SKM-1 treated with dmso at 0.1 percent for 144 hours (cell line): Measurements from ENCODE around the gene MOBP.

Experiments
- DNase-seq: peaks from one replicate; lab custom pipeline; 2025; ENCODE audit not compliant: unreplicated experiment; lab: John Stamatoyannopoulos, UW

The MOBP gene

DNA sequence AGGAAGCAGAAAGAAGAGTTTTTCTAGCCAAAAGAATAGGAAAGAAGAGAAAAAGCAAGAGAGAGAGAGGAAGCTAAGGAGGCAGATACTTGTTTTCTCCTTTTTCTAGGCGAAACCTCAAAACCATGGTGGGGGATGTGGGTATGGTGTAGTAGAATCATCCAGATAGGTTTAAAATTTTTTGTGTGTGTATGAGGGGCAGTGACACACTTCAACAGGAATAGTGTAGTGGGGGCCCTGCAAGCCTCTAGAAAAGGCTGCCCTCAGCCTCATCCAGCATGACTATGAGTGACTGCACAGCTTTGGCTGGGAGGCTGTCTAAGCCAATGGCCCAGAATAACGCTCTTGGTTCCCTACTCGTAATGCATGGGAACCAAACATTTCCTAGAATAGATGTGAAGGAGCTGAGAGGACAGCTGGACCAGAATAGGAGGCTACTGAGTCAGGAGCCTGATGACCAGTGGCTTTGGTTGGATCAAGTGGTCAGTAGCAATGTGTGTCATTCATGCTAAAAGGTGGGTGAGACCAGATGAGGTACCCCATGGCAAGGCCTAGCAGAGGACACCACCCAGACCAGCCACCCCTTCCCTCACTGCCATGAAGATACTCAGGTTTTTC lies 24.4 kb downstream of the MOBP start:
- DNase-seq: no peak

DNA sequence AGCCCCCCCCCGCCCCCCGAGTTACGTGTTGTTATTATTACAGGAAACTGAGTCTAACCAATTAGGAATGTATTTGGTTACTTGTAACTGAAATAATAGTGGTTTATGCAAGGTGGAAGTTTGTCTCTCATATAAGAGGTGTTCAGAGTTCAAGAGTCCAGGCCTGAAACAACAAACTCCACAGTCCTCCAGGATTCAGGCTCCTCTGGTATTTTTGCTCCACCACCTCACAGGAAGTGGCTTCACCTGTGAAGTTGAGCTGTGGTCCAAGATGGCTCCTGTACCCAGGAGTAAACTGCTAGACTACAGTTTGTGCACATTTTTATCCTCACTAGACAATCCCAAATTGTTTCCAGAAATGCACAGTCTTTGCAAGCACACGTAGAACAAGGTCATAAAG lies 27.3 kb downstream of the MOBP start:
- no peak for DNase-seq

DNA sequence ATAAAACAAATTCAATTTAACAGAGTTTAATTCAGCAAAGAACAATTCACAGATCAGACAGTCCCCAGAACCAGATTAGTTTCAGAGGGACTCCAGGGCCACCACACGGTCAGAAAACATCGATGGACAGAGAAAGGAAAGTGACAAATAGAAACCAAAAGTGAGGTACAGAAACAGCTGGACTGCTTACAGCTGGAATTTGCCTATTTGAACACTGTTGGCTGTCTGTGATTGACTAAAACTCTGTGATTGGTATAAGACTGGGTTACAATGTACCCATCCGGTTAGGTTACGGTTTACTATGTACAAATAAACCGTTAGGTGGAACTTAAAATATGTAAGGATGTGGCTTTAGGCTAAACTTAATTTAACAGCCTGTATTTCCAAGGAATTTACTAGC lies 30.3 kb downstream of the MOBP start:
- no peak for DNase-seq

DNA sequence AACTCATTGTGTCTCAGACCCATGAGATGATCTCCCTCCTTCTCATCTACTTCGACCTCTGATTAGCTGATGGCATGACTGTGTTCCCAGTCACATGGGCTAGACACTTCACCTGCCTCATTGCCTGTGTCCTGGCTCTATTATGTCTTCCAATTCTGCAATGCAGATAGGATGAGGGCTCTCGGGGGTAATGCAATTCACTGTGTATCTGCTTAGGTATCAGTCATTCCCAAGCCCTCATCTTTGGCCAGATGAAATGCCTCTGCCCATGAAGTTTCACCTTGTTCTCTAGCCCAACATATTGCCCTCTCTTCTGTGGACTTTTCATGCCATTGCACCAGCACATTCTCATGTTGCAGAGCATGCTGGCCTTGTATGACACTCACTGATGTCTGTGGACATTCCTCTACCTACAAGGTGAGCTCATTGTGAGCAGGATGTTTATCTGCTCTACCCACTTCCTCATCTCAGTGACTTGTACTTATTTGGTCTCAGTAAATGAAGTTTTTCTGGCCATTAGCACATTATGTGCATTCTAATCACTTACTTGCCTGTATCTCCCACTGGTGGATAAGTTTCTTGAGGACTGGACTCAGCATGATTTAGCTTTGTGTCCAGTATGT lies 32.3 kb downstream of the MOBP start:
- no peak for DNase-seq

DNA sequence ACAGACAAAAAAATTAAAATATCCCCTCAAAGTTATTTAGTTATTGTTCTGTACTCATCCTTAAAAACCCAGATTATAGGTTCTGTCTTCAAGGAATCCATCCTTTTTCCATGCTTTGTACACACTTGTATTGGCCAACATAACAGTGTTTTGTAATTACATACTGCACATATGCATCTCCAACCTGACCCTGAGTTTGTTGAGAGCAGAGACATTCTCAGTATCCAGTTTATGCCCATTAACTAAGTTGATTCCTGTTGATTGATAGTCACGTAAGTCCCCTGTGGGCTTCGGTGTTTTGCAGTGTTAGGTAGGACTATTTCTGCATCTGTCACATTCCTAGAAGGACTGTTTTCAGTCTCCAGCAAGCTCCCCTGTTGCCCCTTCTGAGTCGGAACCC lies 33.6 kb downstream of the MOBP start:
- DNase-seq: no peak

DNA sequence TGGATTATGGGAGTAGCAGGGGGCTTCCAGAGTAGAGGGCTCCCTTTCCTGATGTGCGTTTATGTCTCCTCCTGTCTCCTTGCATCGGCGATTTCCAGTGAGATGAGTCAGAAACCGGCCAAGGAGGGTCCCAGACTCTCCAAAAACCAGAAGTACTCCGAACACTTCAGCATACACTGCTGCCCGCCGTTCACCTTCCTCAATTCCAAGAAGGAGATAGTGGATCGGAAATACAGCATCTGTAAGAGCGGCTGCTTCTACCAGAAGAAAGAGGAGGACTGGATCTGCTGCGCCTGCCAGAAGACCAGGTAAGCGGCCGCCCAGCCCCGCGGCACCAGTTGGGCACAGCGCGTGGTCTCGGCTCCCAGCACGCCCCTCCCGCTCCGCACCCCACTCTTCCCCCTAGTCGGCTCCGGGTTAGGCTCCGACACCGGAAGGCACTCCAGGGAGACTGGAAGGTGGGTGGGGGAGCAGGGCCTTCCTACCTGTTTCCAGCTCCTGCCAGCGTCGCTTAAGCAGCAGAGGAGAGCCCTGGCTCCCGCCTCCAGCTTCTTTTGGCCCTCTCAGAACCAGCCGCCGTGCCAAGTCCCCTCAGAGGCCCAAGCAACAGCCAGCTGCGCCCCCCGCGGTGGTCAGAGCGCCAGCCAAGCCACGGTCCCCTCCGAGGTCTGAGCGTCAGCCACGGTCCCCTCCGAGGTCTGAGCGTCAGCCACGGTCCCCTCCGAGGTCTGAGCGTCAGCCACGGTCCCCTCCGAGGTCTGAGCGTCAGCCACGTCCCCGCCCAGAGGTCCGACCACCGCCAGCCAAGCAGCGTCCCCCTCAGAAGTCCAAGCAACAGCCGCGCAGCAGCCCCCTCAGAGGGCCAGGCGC lies 34.7 kb downstream of the MOBP start:
- DNase-seq: peak; percentile 31

DNA sequence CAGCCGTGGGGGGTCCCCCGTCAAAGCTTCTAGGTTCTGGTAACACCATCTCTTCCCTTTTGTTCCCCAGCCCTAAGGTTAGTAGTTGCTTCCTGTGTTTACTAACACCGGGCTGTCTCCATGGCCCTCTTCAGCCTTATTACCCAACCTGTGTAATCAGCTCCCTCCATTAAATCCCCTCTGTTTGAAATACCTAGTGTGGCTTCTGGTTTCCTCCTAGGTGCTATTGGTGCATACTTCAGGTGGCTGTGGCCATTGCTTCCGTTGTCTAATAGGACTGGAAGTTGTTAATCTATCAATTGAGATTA lies 35.3 kb downstream of the MOBP start:
- DNase-seq: no peak

DNA sequence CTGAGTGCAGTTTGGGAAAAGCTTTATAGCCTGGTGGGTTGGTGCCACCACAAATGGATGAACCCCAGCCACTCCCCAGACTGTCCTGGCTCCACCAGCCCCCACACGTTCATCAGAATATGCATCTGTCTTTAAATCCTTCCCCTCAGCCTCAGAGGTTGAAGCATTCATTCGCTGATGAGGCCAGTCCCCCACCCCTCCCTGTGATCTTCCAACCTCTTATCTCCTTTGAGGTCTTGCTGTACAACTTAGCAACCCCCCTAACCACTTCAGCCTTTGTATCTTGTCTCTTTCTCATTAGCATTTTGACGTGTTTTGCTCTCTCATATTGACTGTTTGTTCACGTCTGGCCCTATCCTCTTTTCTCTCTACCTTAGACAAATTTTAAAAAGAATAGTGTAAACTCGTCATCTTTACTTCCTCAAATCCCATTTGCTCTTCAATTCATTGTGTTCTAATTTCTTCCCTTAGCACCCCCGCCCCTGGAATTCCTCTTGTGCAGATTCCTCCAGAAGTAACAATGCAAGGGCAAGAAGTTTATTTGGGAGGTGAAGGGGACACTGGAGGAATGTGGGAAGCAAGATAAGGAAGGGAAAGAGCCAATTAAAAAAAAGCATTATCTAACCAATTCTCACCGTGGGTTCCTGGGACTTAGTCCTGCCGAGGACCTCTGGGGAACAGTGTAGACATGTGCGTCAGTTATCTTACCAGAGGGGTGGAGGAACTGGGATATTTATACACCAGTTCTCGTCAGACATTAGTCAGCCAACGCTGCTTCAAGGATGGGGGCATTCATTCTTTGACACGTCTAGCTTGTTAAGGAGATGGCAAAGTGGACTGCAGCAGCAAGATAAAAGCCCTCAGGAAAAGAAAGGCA lies 38.6 kb downstream of the MOBP start:
- DNase-seq: no peak

DNA sequence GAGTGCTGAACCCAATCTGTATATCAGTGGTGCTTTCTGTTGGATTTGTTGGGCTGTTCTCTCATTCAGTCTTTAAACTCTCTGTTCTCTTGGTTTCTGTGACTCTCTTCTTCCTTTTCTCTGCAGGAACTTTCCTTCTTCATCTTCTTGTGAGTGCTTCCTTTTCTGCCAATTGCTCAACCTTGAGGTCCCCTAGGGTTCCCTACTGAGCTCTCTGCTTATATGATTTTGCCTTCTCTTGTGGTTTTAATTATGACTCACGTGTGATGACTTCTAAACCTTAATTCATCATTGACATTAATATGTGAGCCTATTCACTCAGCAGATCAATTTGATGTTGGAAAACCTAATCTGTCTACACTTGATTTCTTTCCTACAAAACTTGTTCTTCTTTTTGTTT lies 39.4 kb downstream of the MOBP start:
- DNase-seq: peak; percentile 23

DNA sequence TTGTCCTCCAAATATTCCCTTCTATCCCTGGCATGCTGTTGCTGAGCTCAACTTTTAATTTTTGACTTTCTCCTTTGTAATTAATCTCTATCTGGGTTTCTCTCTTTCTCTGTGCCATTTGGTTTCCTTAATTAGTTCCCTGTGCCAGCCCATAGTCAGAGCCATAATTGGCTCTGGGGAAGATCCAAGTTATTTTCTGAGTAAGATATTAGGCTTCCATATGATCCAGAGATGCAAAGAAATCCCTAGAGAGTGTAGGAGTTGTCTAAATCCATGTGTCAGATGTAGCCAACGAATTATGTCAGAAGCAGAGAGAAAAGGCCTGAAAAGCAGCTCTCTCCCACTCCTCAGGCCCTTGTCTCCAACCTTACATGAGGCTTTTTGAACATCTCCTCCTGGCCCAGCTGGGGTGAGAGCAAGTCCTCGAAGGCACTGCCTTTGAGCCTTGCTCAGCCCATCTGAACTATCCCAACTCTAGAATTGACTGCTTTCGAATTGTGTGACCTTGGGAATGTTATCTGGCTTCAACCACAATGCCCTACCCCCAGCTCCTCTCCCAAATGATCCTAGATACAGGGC lies 46.4 kb downstream of the MOBP start:
- no peak for DNase-seq

DNA sequence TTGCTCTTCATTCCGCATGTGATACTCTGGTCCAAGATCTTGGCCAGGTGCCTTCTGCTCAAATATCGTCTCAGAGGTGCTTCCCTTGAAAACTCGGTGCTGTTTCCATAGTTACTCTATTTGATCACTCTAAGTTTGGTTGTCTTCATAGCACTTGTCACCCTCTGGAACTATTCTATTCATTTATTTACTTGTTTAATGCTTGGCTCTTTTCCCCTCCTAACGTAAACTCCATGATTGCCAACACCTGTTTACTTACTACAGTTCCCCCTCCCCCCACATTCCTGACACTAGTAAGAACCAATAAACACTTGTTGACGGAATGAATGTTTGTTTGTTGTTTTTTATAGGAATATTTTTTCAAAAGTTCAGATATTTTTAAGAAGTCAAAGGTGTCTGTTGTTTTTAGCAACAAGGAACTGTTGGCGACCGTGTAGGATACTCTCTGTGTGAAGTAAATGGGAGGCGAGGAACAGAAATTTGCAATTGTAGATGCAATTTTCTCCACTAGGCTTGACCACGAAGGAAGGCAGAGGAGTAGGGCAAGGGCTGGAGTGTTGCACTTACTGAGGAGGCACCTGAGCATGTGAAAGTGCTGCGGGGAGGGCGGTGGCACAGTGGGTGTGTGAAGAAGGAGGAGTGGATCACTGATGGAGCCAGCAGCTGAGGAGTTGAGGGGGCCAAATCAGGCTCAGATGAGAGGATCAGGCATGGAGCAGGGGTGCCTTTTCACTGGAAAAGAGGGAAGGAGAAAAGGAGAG lies 48.4 kb downstream of the MOBP start:
- DNase-seq: no peak

DNA sequence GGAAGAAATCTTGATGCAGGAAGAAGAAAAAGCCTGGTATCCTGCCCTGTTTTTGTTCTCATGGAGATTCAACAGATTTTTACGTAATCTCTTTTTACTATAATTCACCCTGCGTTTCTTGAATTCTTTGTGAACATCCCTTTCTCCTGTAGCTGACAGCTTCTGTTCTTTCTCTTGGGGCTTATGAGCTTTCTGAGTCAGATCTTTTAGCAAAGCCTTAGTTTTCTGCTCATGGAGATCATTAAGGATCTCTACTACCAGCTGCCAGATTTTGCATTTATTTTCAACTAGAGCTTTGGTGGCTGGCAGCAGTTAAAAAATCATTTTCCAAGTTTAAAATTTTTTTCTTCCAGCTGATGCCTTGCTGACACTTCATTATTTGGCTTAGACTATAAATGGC lies 51.6 kb downstream of the MOBP start:
- no peak for DNase-seq

DNA sequence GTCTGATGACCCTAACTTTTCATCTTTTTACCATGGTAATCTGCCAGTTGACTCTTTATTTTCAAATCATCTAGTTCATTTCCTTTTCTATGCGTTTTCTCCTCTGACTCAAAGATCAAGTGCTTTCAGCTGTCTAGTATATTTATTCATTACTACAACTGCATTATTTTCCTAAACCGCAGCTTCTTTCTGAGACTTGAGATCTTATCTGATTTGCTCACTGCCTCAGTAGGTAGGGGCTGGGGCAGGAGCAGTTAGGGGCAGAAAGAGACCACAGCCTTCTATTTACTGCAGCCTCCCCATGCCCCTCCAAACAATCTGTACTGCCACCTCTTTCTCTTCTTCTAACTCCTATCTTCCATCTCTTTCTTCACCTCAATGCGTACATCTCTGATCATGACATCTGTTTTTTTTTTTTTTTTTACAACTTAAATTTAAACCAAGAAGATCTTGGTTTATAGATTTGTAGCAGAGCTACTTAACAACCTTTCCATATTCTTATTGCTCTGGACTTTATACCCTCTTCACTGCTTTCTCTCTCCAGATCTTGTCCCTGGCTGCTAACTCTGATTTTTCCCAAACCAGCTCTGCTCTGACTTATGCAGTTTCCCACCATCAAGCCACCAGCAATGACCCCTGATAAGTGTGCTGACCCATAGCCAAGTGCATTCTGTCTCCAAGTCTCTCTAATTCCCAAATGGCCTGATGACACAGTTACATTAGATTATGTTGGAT lies 52.2 kb downstream of the MOBP start:
- DNase-seq: no peak

DNA sequence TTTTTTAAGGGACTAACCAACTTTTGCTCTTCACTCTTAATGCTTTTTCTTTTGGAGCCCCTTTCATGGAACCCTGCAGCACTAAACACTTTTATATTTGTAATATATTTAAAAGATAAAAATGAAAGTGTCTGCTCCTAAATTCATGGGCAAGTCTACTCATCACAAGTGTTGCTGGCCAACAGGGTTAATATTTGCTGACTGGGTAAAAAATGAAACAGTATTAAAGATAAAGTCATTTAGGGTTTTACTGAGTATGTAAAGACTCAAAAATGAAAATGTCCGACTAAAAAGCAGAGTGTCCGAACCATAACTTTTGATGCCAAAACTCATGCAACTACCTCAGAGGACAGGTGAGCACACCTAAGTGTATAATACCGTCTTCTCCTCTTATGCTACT lies 54.0 kb downstream of the MOBP start:
- DNase-seq: no peak

DNA sequence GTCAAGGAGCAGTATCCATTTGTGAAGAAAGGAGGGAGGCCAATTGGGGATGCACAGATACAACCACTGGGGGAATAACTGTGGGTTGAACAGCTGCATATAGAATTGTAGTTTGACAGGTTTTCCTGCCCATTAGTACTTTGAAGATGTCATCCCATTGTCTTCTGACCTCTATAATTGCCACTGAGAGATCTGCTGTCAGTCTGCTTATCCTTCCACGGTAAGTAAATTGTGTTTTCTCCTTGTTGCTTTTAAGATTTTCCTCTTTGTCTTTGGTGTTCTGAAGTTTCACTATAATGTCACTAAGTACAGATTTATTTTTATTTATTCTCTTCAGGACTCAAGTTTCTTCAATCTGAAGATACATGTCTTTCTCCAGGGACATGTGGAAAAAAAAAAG lies 56.6 kb downstream of the MOBP start:
- no peak for DNase-seq

DNA sequence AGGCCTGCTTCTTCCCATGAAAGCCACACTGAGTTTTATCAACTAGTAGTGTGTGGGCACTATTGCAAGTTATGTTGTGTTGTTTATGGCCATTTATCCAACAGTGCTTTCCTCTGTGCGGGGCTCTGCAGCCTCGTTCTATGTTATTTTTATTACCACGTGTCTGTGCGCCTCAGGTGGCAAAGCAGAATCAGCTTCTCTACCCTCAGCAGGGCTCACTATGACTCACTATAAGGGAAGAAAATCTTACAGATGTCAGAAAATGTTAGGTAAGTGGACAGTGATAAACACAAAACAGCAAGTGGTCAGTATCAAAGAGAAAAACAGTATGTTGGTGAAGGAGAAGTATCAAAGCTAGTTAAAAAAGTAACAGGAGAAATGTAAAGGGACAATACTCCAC lies 61.4 kb downstream of the MOBP start:
- no peak for DNase-seq

DNA sequence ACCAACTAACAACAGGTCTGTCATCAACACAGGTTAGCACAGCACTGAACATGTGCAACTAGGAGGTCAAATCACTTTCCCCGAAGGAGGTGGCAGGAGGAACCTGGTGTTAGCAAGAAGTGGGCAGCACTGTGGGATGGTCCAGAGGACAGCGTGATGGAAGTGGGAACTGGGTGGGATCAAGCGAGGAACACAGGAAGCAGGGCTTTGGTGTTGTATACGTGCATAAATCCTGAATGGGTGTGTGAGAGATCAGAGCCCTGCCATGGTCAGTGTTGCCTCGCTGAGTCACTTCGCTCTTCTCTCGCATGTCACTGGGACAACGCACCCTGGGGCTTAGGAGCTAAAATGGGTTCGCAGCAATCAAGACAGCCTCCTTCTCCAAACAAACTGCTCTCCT lies 62.1 kb downstream of the MOBP start:
- no peak for DNase-seq

DNA sequence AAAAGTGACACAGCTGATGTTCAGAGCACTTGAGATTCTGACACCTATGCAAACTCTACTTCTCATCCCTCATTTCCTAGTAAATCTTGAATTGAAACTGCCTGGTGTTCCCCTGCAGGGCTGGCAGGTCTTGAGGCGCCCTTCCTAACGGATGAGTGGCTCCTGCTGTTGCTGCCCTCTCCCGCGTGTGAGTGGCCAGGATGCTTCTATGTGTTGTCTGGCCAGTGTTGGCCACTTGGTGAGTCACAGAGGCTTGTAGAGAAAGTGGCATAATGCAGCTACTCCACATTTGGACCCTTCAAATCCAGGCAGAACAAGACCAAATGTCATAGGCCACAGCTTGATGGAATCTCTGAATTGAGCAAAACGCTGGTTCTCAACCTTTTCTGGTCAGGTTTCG lies 63.6 kb downstream of the MOBP start:
- DNase-seq: no peak

DNA sequence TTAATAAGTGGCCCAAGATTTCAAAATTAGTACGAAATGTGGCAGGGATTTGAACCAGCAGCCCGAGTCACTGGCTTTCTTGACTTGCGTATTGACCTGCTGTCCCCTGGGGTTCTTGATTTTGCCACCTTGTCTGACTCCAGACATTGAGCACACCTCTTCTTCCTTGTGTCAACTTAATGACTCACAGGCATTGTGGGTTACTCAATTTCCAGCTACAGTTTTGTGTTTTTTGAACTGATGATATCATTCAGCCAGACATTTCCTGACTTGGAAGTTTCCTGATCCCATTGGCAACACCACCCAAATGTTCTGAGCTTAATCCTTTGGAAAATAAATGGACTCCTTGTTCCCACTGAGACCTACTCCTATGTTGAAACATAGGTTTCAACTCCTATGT lies 64.2 kb downstream of the MOBP start:
- no peak for DNase-seq

DNA sequence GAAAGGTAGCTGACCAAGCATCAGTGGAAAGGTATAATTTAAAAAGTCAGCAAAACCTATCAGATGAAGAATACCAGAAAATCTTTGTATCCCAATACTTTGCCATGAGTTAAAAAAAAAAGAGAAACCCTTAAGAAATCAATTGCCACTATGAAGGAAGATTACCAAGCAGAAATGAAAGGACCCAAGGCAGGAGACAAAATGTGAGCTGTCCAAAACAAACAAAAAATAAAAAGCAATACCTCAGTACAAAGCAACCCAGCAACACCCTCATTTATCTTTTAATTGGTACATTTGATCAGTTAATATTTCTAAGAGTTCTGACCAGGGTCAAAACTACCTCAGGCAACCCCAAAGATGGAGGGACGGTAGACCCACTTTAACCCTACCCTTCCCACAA lies 65.3 kb downstream of the MOBP start:
- no peak for DNase-seq
